MCF 10A (cell line): ENCODE results near the gene EXOC7. TPM values are rescaled to one million over a fixed set of nuclear protein-coding genes. Genes with fewer than 3 reads are reported as not detected.

Source experiments
- BruUV-seq: library from RNA; stranded (reverse); fragments of 400-500 nt; replicated peaks from 2 replicates; lab custom pipeline; 2021; lab: Mats Ljungman, UMichigan
- CTCF ChIA-PET: fragments of 300-600 bp; sonication (Branson Sonifier 250); formaldehyde crosslinking; extraction: SDS; loops from one replicate; lab custom pipeline; 2021; ENCODE audit warnings: antibody characterized with exemption, inconsistent platforms; lab: Yijun Ruan, JAX
- POLR2A ChIA-PET: fragments of 300-600, 350-650 bp; sonication (Branson Sonifier 250); formaldehyde crosslinking; extraction: SDS; loops from one replicate; lab custom pipeline; 2020; ENCODE audit warnings: antibody characterized with exemption, inconsistent platforms; lab: Yijun Ruan, JAX
- DNase-seq: peaks from one replicate; pipeline ENCODE4 v3.0.0-alpha.2; 2018; ENCODE audit not compliant: unreplicated experiment
- H3K27ac Mint-ChIP-seq: one replicate; pipeline ENCODE4 v1.8.0; 2022; ENCODE audit warnings: mild to moderate bottlenecking, low read depth, mixed read lengths; ENCODE audit not compliant: unreplicated experiment
- H3K27me3 Mint-ChIP-seq: one replicate; pipeline ENCODE4 v1.8.0; 2022; ENCODE audit warnings: mixed read lengths; ENCODE audit not compliant: insufficient read depth, unreplicated experiment
- H3K36me3 Mint-ChIP-seq: one replicate; pipeline ENCODE4 v1.8.0; 2022; ENCODE audit warnings: mild to moderate bottlenecking, moderate library complexity, mixed read lengths; ENCODE audit not compliant: insufficient read depth, unreplicated experiment
- H3K4me1 Mint-ChIP-seq: one replicate; pipeline ENCODE4 v1.8.0; 2022; ENCODE audit warnings: mixed read lengths; ENCODE audit not compliant: insufficient read depth, unreplicated experiment
- H3K4me3 Mint-ChIP-seq: one replicate; pipeline ENCODE4 v1.8.0; 2022; ENCODE audit warnings: mild to moderate bottlenecking, moderate library complexity, mixed read lengths; ENCODE audit not compliant: unreplicated experiment
- H3K9me3 Mint-ChIP-seq: one replicate; pipeline ENCODE4 v1.8.0; 2022; ENCODE audit warnings: mixed read lengths; ENCODE audit not compliant: unreplicated experiment
- CTCF ChIP-seq: fragments of 200-600 bp; IDR thresholded peaks from one replicate; pipeline ENCODE4 v1.8.0; 2022; ENCODE audit warnings: antibody characterized with exemption, mild to moderate bottlenecking; ENCODE audit not compliant: unreplicated experiment
- intact Hi-C: fragments of 100-400 bp; cut with micrococcal nuclease; formaldehyde crosslinking; loops from 2 replicates; pipeline ENCODE4 v1.14.1; 2022
- total RNA-seq: library from RNA; stranded (reverse); gene quantifications from 2 replicates; pipeline ENCODE4 v1.2.3, GENCODE V29; 2022

Gene EXOC7
- total RNA-seq, 1 experiment from 2014 or later: 80.8 TPM

- no peak for DNase-seq
- POLR2A ChIA-PET: interaction anchor here (0.6 kb wide), 2 partner anchors 11 to 129 kb away, joined by 3 read pairs; no protein-coding TSS in a partner anchor
- no peaks in the 10 kb centered on the region for H3K4me1 Mint-ChIP-seq
- CTCF ChIA-PET: no interaction called here
- TF ChIP-seq CTCF: no peak
- intact Hi-C loops: no loop called here
- no TSS peak for BruUV-seq
- no peaks in the 10 kb centered on the region for H3K27me3 Mint-ChIP-seq
- H3K9me3 Mint-ChIP-seq: no peaks in the 10 kb centered on the region
- peaks cover 19% of the 10 kb centered on the region for H3K36me3 Mint-ChIP-seq
- H3K4me3 Mint-ChIP-seq: no peak overlapping the region
- H3K27ac Mint-ChIP-seq: no peak overlapping the region
These were observed 68.9 kb downstream of the EXOC7 start for GRCh38 chr17:76034428-76035350.

GRCh38 chr17:76033139-76033538 lies 70.4 kb downstream of the EXOC7 start:
- TF ChIP-seq CTCF: no peak
- DNase-seq: no peak
- no peak overlapping the region for H3K4me3 Mint-ChIP-seq
- no peaks in the 10 kb centered on the region for H3K27me3 Mint-ChIP-seq
- intact Hi-C loops: no loop called here
- POLR2A ChIA-PET: interaction anchor here (0.9 kb wide), 2 partner anchors 14 to 38 kb away, joined by 3 to 4 read pairs; no protein-coding TSS in a partner anchor
- no peak overlapping the region for H3K27ac Mint-ChIP-seq
- no peaks in the 10 kb centered on the region for H3K9me3 Mint-ChIP-seq
- CTCF ChIA-PET: interaction anchor here (0.6 to 1.2 kb wide), 3 partner anchors 14 to 19 kb away, joined by 3 to 5 read pairs (median 3); no protein-coding TSS in a partner anchor
- H3K4me1 Mint-ChIP-seq: no peaks in the 10 kb centered on the region
- no TSS peak for BruUV-seq
- peaks cover 3% of the 10 kb centered on the region for H3K36me3 Mint-ChIP-seq

GRCh38 chr17:76032780-76033108 lies 70.8 kb downstream of the EXOC7 start:
- POLR2A ChIA-PET: interaction anchor here (0.9 kb wide), 2 partner anchors 13 to 39 kb away, joined by 3 to 4 read pairs; no protein-coding TSS in a partner anchor

More at GRCh38 chr17:76032780-76033108, 70.8 kb downstream of the EXOC7 start:
- Mint-ChIP-seq H3K36me3 (no peaks in the 10 kb centered on the region), H3K9me3 (no peaks in the 10 kb centered on the region), H3K4me3 (no peak overlapping the region), H3K27ac (no peak overlapping the region), H3K27me3 (no peaks in the 10 kb centered on the region), H3K4me1 (no peaks in the 10 kb centered on the region)
- intact Hi-C loops: no loop called here
- no TSS peak for BruUV-seq
- DNase-seq: no peak
- TF ChIP-seq CTCF: no peak
- CTCF ChIA-PET: interaction anchor here (0.7 to 1.2 kb wide), 3 partner anchors 15 to 324 kb away, joined by 3 to 5 read pairs (median 3); no protein-coding TSS in a partner anchor
